SKM-1 (cell line): ENCODE results near the gene NKX2-8.
"Not testable (repeated sequence)": the region's sequence is repeated elsewhere in the genome, so short reads cannot be mapped to it uniquely, and the experiment has no call there.

Source experiments
- DNase-seq: peaks from one replicate; lab custom pipeline; 2025; ENCODE audit not compliant: unreplicated experiment; lab: John Stamatoyannopoulos, UW

Gene NKX2-8

GRCh38 chr14:36580141-36580855 lies 2.1 kb downstream of the NKX2-8 start:
- DNase-seq, result no peak

GRCh38 chr14:36579573-36580140 lies 2.8 kb downstream of the NKX2-8 start:
- no peak for DNase-seq

GRCh38 chr14:36579001-36579555 lies 3.3 kb downstream of the NKX2-8 start:
- no peak for DNase-seq

GRCh38 chr14:36570065-36570464 lies 12.3 kb downstream of the NKX2-8 start:
- no peak for DNase-seq

- DNase-seq, result no peak
Observed at GRCh38 chr14:36556811-36557433, 25.5 kb downstream of the NKX2-8 start.

GRCh38 chr14:36555998-36556743 lies 26.2 kb downstream of the NKX2-8 start:
- no peak for DNase-seq

GRCh38 chr14:36553656-36554260 lies 28.7 kb downstream of the NKX2-8 start:
- DNase-seq, result no peak

- DNase-seq, result no peak
Observed at GRCh38 chr14:36550899-36551298, 31.5 kb downstream of the NKX2-8 start.

DNA sequence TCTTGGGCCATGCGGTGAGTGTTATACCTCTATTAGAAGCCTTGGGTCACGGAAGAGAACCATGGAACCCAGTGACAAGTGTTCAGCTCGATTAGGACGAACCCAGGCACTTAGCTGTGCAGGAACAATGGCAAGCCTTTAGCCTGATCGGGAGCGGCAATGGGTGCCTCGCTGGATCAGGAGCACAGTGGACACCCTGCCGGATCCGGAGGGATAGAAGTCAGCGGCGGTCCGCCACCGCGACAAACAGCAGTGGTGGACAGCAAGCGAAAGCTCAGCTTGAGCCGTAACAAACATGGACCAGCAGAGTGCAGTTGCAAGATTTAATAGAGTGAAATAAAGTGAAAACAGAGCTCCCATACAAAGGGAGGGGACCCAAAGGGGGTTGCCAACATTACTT lies 38.1 kb downstream of the NKX2-8 start:
- not testable (repeated sequence) for DNase-seq

DNA sequence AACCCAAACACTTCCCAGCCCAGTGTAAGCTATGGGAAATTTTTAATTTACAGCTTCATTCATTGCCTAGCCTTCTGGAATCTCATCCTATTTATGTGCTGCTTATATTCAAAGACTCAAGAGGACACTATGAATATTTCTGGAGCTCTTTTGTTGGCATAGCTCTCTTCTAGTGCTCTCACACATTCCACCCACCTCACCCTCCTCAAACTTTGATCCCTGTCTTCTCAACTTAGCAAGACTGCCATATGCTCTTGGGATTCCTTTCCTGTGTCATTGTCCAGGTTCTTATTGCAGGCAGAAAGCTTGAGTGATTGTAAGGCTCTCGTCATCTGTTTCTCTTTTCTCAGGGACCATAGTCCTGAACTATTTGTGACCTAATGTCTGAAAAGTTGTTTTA lies 44.4 kb downstream of the NKX2-8 start:
- DNase-seq, result no peak
